COLO668 (cell line): ENCODE data around the gene UBE2QL1.

Experiments
- DNase-seq: peaks from one replicate; lab custom pipeline; 2025; ENCODE audit not compliant: unreplicated experiment; lab: John Stamatoyannopoulos, UW

The UBE2QL1 gene

GRCh38 chr5:6473284-6473683 lies 24.6 kb downstream of the UBE2QL1 start:
- DNase-seq, result no peak

GRCh38 chr5:6475626-6476312 lies 27.1 kb downstream of the UBE2QL1 start:
- DNase-seq, result peak; percentile 80

GRCh38 chr5:6476313-6476661 lies 27.6 kb downstream of the UBE2QL1 start:
- DNase-seq, result no peak

- no peak for DNase-seq
Measured at GRCh38 chr5:6478793-6479192, 30.1 kb downstream of the UBE2QL1 start.

- DNase-seq, result no peak
Measured at GRCh38 chr5:6480133-6481051, 31.7 kb downstream of the UBE2QL1 start.

GRCh38 chr5:6482735-6483134 lies 34.1 kb downstream of the UBE2QL1 start:
- DNase-seq, result peak; percentile 76

- DNase-seq, result peak; percentile 44
Measured at GRCh38 chr5:6483880-6484382, 35.3 kb downstream of the UBE2QL1 start.

GRCh38 chr5:6484446-6484845 lies 35.8 kb downstream of the UBE2QL1 start:
- no peak for DNase-seq

GRCh38 chr5:6484899-6485298 lies 36.2 kb downstream of the UBE2QL1 start:
- no peak for DNase-seq

- DNase-seq, result no peak
Measured at GRCh38 chr5:6485441-6485840, 36.8 kb downstream of the UBE2QL1 start.

- DNase-seq, result no peak
Measured at GRCh38 chr5:6486074-6486473, 37.4 kb downstream of the UBE2QL1 start.

GRCh38 chr5:6487081-6487480 lies 38.4 kb downstream of the UBE2QL1 start:
- DNase-seq, result no peak

GRCh38 chr5:6488021-6488420 lies 39.4 kb downstream of the UBE2QL1 start:
- no peak for DNase-seq

- no peak for DNase-seq
Measured at GRCh38 chr5:6489643-6490185, 41.1 kb downstream of the UBE2QL1 start.

GRCh38 chr5:6490246-6490645 lies 41.6 kb downstream of the UBE2QL1 start:
- DNase-seq, result no peak

GRCh38 chr5:6490693-6491092 lies 42.0 kb downstream of the UBE2QL1 start:
- DNase-seq, result no peak

GRCh38 chr5:6491196-6491918 lies 42.7 kb downstream of the UBE2QL1 start:
- DNase-seq, result no peak

GRCh38 chr5:6491919-6492290 lies 43.2 kb downstream of the UBE2QL1 start:
- no peak for DNase-seq

GRCh38 chr5:6492934-6493333 lies 44.3 kb downstream of the UBE2QL1 start:
- no peak for DNase-seq

GRCh38 chr5:6493681-6494454 lies 45.2 kb downstream of the UBE2QL1 start:
- no peak for DNase-seq
